ENCODE data around the gene SCAF8.

DNA sequence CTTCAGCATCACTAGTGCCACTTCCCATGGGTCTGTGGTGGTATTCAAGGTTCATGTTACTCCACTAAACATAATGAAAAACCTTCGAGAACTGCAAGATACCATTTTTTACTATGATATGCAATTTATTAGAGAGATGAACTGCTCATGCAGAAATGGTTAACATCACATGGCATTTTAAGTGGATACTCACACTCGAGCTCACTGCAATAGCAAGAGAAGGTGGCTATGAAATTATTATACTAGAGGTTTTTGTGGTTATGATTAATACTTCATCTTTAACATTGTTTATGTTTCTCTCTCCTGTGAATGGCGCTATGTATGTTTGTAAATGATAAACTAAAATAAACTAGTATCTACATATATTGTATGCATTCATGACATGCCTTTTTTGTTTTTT lies 35.1 kb downstream of the SCAF8 start:
- TF ChIP-seq, protein P1, sequence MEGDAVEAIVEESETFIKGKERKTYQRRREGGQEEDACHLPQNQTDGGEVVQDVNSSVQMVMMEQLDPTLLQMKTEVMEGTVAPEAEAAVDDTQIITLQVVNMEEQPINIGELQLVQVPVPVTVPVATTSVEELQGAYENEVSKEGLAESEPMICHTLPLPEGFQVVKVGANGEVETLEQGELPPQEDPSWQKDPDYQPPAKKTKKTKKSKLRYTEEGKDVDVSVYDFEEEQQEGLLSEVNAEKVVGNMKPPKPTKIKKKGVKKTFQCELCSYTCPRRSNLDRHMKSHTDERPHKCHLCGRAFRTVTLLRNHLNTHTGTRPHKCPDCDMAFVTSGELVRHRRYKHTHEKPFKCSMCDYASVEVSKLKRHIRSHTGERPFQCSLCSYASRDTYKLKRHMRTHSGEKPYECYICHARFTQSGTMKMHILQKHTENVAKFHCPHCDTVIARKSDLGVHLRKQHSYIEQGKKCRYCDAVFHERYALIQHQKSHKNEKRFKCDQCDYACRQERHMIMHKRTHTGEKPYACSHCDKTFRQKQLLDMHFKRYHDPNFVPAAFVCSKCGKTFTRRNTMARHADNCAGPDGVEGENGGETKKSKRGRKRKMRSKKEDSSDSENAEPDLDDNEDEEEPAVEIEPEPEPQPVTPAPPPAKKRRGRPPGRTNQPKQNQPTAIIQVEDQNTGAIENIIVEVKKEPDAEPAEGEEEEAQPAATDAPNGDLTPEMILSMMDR (IDR thresholded peaks at IDR 0.05), result no peak
- TF ChIP-seq POLR2AphosphoS5 (IDR thresholded peaks at IDR 0.05) (no peak), POLR2A (IDR thresholded peaks at IDR 0.05) (no peak)
